Esophagus squamous epithelium (tissue), 4 donors: ENCODE data around the gene HSPG2.

ENCODE experiments used
- CTCF ChIP-seq, 6 experiments: fragments of 450-650 bp in 4 of 6; fragments of 200-600 bp in 2 of 6; sonication (generic) in 2 of 6; IDR thresholded peaks; one replicate each; pipeline ENCODE4 v1.5.1; 2016 to 2019; ENCODE audit warnings: antibody characterized with exemption in 6 of 6, mild to moderate bottlenecking in 4 of 6, moderate library complexity in 4 of 6
- POLR2A ChIP-seq, 4 donors: fragments of 450-650 bp; IDR thresholded peaks; one replicate each; pipeline ENCODE4 v1.6.1; 2017; ENCODE audit warnings: antibody characterized with exemption in 4 of 4, mild to moderate bottlenecking in 4 of 4, moderate library complexity in 3 of 4

GRCh38 chr1:21937034-21937371, at the start of gene HSPG2:
- no peak for TF ChIP-seq CTCF (IDR thresholded peaks at IDR 0.05)
- no peak for TF ChIP-seq POLR2A (IDR thresholded peaks at IDR 0.05)
